ENCODE measurements around the gene TSN. TPM values are rescaled to one million over a fixed set of nuclear protein-coding genes. Genes with fewer than 3 reads are reported as not detected.

Gene TSN
- total and polyA plus RNA-seq, 10 of the 15 experiments (the other 5 are each of a cell fraction or from before 2014, with no cell fraction given) = 45.6 to 102 (median 59.2) TPM

GRCh38 chr2:121790276-121790956, 35.0 kb downstream of the TSN start (continued):
- TF ChIP-seq ZBTB4 (CRISPR knock-in tag; IDR thresholded peaks at IDR 0.05) (no peak), SPI1 (IDR thresholded peaks at IDR 0.05; ENCODE audit: borderline replicate concordance, insufficient read depth, low read depth, low read length) (no peak), TBL1XR1 (IDR thresholded peaks at IDR 0.05; ENCODE audit: low read depth, low read length) (no peak), ATF2 (IDR thresholded peaks at IDR 0.05; ENCODE audit: low read length) (no peak), TARDBP (IDR thresholded peaks at IDR 0.05; ENCODE audit: borderline replicate concordance) (no peak), MLLT1 (IDR thresholded peaks at IDR 0.05) (no peak)
